ENCODE measurements around the gene PLA2G2F. TPM values are rescaled to one million over a fixed set of nuclear protein-coding genes. Genes with fewer than 3 reads are reported as not detected.

The PLA2G2F gene
- total and polyA plus RNA-seq, 2 experiments from 2014 or later: not detected

DNA sequence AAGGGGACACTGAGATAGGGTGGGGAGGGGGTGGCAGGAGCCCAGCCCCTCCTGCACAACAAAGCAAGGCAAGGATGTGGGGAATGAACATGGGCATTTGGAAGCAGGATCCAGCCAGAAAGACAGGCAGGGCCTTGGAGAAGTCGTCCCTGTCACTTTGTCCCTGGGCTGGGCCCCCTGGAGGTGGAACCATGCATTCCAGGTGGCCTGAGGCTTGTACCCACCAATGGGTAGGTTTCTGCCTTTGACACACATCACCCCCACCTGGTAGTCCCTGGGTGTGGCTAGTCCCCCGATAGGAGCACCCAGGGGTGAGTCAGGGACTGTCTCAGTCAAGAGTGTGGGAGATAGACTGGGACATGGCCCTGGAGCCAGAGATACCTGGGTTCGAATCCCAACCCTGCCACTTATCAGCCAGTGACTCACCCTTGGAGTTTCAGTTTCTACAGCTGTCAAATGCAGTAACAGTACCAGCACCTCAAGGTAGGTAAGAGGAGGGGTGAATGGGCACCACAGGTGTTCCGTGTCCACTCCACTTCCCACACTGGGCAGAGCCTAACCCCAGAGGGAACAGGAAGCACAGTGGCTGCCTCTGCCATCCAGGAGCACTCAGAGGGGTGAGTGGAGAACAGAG, 29.8 kb upstream of the PLA2G2F start:
- Mint-ChIP-seq H3K27me3 (ENCODE audit: insufficient read depth, low read depth, poor library complexity) (peaks cover 1% of the 10 kb centered on the region), H3K4me1 (peaks cover 15% of the 10 kb centered on the region), H3K9me3 (peaks cover 13% of the 10 kb centered on the region), H3K4me3 (no peak overlapping the region), H3K27ac (no peak overlapping the region), H3K36me3 (ENCODE audit: low read depth) (peaks cover 4% of the 10 kb centered on the region; the same call in 1 of the 3 replicates)
- Histone ChIP-seq H3K4me2 (no peak overlapping the region), H3F3A (replicated peaks; ENCODE audit: low read depth) (no peaks in the 10 kb centered on the region), H3K79me2 (replicated peaks; ENCODE audit: insufficient read depth) (no peaks in the 10 kb centered on the region), H2AFZ (no peak overlapping the region), H3K36me3 (ENCODE audit: insufficient read depth) (no peaks in the 10 kb centered on the region), H3K4me1 (ENCODE audit: insufficient read depth) (no peaks in the 10 kb centered on the region), H3K9me2 (ENCODE audit: insufficient read depth) (no peaks in the 10 kb centered on the region; the same call in 1 of the 2 replicates), H4K20me1 (replicated peaks; ENCODE audit: insufficient read depth) (no peaks in the 10 kb centered on the region), H3K4me3 (no peak overlapping the region), H3K27ac (ENCODE audit: low read depth) (no peak overlapping the region), H3K27me3 (ENCODE audit: insufficient read depth) (no peaks in the 10 kb centered on the region)
- TF ChIP-seq ZNF114 (CRISPR knock-in tag; IDR thresholded peaks at IDR 0.05): no peak
- TF ChIP-seq, protein P1, sequence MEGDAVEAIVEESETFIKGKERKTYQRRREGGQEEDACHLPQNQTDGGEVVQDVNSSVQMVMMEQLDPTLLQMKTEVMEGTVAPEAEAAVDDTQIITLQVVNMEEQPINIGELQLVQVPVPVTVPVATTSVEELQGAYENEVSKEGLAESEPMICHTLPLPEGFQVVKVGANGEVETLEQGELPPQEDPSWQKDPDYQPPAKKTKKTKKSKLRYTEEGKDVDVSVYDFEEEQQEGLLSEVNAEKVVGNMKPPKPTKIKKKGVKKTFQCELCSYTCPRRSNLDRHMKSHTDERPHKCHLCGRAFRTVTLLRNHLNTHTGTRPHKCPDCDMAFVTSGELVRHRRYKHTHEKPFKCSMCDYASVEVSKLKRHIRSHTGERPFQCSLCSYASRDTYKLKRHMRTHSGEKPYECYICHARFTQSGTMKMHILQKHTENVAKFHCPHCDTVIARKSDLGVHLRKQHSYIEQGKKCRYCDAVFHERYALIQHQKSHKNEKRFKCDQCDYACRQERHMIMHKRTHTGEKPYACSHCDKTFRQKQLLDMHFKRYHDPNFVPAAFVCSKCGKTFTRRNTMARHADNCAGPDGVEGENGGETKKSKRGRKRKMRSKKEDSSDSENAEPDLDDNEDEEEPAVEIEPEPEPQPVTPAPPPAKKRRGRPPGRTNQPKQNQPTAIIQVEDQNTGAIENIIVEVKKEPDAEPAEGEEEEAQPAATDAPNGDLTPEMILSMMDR (conservative IDR thresholded peaks at IDR 0.05; ENCODE audit: low read depth in 2 of 2): no peak
- TF ChIP-seq EZH2phosphoT487 (IDR thresholded peaks at IDR 0.05; ENCODE audit: unreplicated experiment): no peak
- no peak for TF ChIP-seq JUNB (IDR thresholded peaks at IDR 0.05; ENCODE audit: unreplicated experiment)
- no peak for TF ChIP-seq STAT1 (IDR thresholded peaks at IDR 0.05; ENCODE audit: unreplicated experiment)
- no peak for TF ChIP-seq NANOG (IDR thresholded peaks at IDR 0.05; ENCODE audit: borderline replicate concordance)
- TF ChIP-seq POLR2AphosphoS5 (IDR thresholded peaks at IDR 0.05; ENCODE audit: low read depth): no peak
- ATAC-seq (no peak), DNase-seq (ENCODE audit: low spot score) (no peak)

DNA sequence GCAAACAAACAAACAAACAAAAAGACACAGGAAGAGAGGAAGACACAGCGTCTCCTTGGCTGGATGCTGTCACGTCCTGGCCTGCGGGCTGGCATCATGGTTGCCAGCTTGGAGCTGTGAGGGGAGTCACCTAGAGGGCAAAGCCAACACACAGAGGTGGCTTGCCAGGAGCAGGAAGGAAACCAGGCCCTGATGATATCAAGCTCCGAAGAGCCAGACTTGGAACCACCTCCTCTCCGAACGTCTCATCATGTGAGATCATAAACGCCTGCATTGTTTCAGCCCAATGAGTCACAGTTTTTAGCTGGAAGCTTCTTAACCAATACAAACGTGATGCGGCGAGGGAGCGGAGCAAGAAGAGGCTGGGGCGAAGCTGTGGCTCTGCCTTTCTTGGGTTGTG, 28.4 kb upstream of the PLA2G2F start:
- H3K4me2 ChIP-seq: no peak overlapping the region
- H3K36me3 Mint-ChIP-seq (ENCODE audit: low read depth): no peaks in the 10 kb centered on the region
- no peak for DNase-seq (ENCODE audit: low spot score)
- peaks cover 18% of the 10 kb centered on the region for H3K4me1 Mint-ChIP-seq
- ATAC-seq: no peak
- no peaks in the 10 kb centered on the region for H3F3A ChIP-seq (replicated peaks; ENCODE audit: low read depth)
- no peaks in the 10 kb centered on the region; the same call in 1 of the 2 replicates for H3K9me2 ChIP-seq (ENCODE audit: insufficient read depth)
- H3K27me3 Mint-ChIP-seq (ENCODE audit: insufficient read depth, low read depth, poor library complexity): peaks cover 4% of the 10 kb centered on the region
- H4K20me1 ChIP-seq (replicated peaks; ENCODE audit: insufficient read depth): no peaks in the 10 kb centered on the region
- no peak overlapping the region for H3K27ac ChIP-seq (ENCODE audit: low read depth)
- no peak overlapping the region for H3K4me3 ChIP-seq
- no peak overlapping the region for H3K27ac Mint-ChIP-seq
- H3K4me1 ChIP-seq (ENCODE audit: insufficient read depth): no peaks in the 10 kb centered on the region
- H3K36me3 ChIP-seq (ENCODE audit: insufficient read depth): no peaks in the 10 kb centered on the region
- H3K27me3 ChIP-seq (ENCODE audit: insufficient read depth): no peaks in the 10 kb centered on the region
- H3K4me3 Mint-ChIP-seq: no peak overlapping the region
- no peaks in the 10 kb centered on the region for H3K79me2 ChIP-seq (replicated peaks; ENCODE audit: insufficient read depth)
- H3K9me3 Mint-ChIP-seq: peaks cover 9% of the 10 kb centered on the region; the same call in 2 of the 3 replicates
- peak overlapping the region; percentile 78; the same call in 1 of the 2 replicates for H2AFZ ChIP-seq
- TF ChIP-seq JUNB (IDR thresholded peaks at IDR 0.05; ENCODE audit: unreplicated experiment): no peak
- TF ChIP-seq ZNF331 (CRISPR knock-in tag; IDR thresholded peaks at IDR 0.05; ENCODE audit: low read depth): no peak
- no peak for TF ChIP-seq ZNF114 (CRISPR knock-in tag; IDR thresholded peaks at IDR 0.05)
- no peak for TF ChIP-seq EZH2phosphoT487 (IDR thresholded peaks at IDR 0.05; ENCODE audit: unreplicated experiment)
- no peak for TF ChIP-seq NANOG (IDR thresholded peaks at IDR 0.05; ENCODE audit: borderline replicate concordance)
- TF ChIP-seq, protein P2, sequence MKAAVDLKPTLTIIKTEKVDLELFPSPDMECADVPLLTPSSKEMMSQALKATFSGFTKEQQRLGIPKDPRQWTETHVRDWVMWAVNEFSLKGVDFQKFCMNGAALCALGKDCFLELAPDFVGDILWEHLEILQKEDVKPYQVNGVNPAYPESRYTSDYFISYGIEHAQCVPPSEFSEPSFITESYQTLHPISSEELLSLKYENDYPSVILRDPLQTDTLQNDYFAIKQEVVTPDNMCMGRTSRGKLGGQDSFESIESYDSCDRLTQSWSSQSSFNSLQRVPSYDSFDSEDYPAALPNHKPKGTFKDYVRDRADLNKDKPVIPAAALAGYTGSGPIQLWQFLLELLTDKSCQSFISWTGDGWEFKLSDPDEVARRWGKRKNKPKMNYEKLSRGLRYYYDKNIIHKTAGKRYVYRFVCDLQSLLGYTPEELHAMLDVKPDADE (IDR thresholded peaks at IDR 0.05): no peak
- TF ChIP-seq, protein P3, sequence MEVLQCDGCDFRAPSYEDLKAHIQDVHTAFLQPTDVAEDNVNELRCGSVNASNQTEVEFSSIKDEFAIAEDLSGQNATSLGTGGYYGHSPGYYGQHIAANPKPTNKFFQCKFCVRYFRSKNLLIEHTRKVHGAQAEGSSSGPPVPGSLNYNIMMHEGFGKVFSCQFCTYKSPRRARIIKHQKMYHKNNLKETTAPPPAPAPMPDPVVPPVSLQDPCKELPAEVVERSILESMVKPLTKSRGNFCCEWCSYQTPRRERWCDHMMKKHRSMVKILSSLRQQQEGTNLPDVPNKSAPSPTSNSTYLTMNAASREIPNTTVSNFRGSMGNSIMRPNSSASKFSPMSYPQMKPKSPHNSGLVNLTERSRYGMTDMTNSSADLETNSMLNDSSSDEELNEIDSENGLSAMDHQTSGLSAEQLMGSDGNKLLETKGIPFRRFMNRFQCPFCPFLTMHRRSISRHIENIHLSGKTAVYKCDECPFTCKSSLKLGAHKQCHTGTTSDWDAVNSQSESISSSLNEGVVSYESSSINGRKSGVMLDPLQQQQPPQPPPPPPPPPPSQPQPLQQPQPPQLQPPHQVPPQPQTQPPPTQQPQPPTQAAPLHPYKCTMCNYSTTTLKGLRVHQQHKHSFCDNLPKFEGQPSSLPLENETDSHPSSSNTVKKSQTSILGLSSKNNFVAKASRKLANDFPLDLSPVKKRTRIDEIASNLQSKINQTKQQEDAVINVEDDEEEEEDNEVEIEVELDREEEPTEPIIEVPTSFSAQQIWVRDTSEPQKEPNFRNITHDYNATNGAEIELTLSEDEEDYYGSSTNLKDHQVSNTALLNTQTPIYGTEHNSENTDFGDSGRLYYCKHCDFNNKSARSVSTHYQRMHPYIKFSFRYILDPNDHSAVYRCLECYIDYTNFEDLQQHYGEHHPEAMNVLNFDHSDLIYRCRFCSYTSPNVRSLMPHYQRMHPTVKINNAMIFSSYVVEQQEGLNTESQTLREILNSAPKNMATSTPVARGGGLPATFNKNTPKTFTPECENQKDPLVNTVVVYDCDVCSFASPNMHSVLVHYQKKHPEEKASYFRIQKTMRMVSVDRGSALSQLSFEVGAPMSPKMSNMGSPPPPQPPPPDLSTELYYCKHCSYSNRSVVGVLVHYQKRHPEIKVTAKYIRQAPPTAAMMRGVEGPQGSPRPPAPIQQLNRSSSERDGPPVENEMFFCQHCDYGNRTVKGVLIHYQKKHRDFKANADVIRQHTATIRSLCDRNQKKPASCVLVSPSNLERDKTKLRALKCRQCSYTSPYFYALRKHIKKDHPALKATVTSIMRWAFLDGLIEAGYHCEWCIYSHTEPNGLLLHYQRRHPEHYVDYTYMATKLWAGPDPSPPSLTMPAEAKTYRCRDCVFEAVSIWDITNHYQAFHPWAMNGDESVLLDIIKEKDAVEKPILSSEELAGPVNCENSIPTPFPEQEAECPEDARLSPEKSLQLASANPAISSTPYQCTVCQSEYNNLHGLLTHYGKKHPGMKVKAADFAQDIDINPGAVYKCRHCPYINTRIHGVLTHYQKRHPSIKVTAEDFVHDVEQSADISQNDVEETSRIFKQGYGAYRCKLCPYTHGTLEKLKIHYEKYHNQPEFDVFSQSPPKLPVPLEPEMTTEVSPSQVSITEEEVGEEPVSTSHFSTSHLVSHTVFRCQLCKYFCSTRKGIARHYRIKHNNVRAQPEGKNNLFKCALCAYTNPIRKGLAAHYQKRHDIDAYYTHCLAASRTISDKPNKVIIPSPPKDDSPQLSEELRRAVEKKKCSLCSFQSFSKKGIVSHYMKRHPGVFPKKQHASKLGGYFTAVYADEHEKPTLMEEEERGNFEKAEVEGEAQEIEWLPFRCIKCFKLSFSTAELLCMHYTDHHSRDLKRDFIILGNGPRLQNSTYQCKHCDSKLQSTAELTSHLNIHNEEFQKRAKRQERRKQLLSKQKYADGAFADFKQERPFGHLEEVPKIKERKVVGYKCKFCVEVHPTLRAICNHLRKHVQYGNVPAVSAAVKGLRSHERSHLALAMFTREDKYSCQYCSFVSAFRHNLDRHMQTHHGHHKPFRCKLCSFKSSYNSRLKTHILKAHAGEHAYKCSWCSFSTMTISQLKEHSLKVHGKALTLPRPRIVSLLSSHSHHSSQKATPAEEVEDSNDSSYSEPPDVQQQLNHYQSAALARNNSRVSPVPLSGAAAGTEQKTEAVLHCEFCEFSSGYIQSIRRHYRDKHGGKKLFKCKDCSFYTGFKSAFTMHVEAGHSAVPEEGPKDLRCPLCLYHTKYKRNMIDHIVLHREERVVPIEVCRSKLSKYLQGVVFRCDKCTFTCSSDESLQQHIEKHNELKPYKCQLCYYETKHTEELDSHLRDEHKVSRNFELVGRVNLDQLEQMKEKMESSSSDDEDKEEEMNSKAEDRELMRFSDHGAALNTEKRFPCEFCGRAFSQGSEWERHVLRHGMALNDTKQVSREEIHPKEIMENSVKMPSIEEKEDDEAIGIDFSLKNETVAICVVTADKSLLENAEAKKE (CRISPR knock-in tag; IDR thresholded peaks at IDR 0.05): no peak
- TF ChIP-seq STAT1 (IDR thresholded peaks at IDR 0.05; ENCODE audit: unreplicated experiment): no peak
